SU-DHL-6 (cell line): ENCODE measurements around the gene CYP4F22.
"Not testable (repeated sequence)": the region's sequence is repeated elsewhere in the genome, so short reads cannot be mapped to it uniquely, and the experiment has no call there.

ENCODE experiments used
- H2AFZ ChIP-seq: fragments of 200-600 bp; sonication (generic); 2 replicates; pipeline ENCODE4 v1.6.1; 2014; ENCODE audit warnings: low read depth, mild to moderate bottlenecking, moderate library complexity, mixed read lengths, antibody characterized with exemption, low read length; ENCODE audit not compliant: severe bottlenecking
- H3F3A ChIP-seq: fragments of 200-600 bp; shearing (Covaris generic); 2 replicates; pipeline ENCODE4 v1.6.0; 2016; ENCODE audit warnings: antibody characterized with exemption, mild to moderate bottlenecking; ENCODE audit not compliant: insufficient read depth
- H3K27ac ChIP-seq: fragments of 200-600 bp; sonication (generic); 2 replicates; pipeline ENCODE4 v1.5.1; 2016; ENCODE audit warnings: low read depth, mild to moderate bottlenecking, low read length, moderate library complexity, mixed read lengths
- H3K27me3 ChIP-seq: fragments of 200-600 bp; sonication (generic), shearing (Covaris generic); 2 replicates; pipeline ENCODE4 v1.6.0; 2014; ENCODE audit warnings: mild to moderate bottlenecking, low read length
- H3K36me3 ChIP-seq: fragments of 200-600 bp; sonication (generic); 2 replicates; pipeline ENCODE4 v1.6.1; 2014; ENCODE audit warnings: mild to moderate bottlenecking, low read length, mixed read lengths
- H3K4me2 ChIP-seq: fragments of 300-600, 200-600 bp; shearing (Covaris generic), sonication (generic); 2 replicates; pipeline ENCODE4 v1.6.0; 2014; ENCODE audit warnings: low read length, low read depth, mild to moderate bottlenecking; ENCODE audit not compliant: poor library complexity, severe bottlenecking
- H3K4me3 ChIP-seq: fragments of 200-600 bp; sonication (generic); 2 replicates; pipeline ENCODE4 v1.5.1; 2014; ENCODE audit warnings: antibody characterized with exemption, low read length, mild to moderate bottlenecking, mixed read lengths; ENCODE audit not compliant: insufficient read depth, poor library complexity, severe bottlenecking
- H3K79me2 ChIP-seq: fragments of 200-600 bp; sonication (generic); 2 replicates; pipeline ENCODE4 v1.6.1; 2014; ENCODE audit warnings: mild to moderate bottlenecking, low read length, moderate library complexity; ENCODE audit not compliant: insufficient read depth
- H3K9ac ChIP-seq: fragments of 200-600 bp; sonication (generic); 2 replicates; pipeline ENCODE4 v1.7.0; 2014; ENCODE audit warnings: mild to moderate bottlenecking, low read length
- H3K9me2 ChIP-seq: fragments of 200-600 bp; sonication (generic); replicated peaks from 2 replicates; pipeline ENCODE4 v1.6.1; 2014; ENCODE audit warnings: low read length; ENCODE audit not compliant: insufficient read depth
- H3K9me3 ChIP-seq: fragments of 200-600 bp; sonication (generic); 2 replicates; pipeline ENCODE4 v1.6.1; 2014; ENCODE audit warnings: low read length, mixed read lengths; ENCODE audit not compliant: insufficient read depth
- H4K20me1 ChIP-seq: fragments of 200-600 bp; sonication (generic); 2 replicates; pipeline ENCODE4 v1.6.1; 2014; ENCODE audit warnings: low read depth, mild to moderate bottlenecking, antibody characterized with exemption, low read length, moderate library complexity, mixed read lengths
- EZH2phosphoT487 ChIP-seq: fragments of 200-600 bp; sonication (generic), shearing (Covaris generic); conservative IDR thresholded peaks from 2 replicates; pipeline ENCODE4 v1.6.1; 2018; ENCODE audit warnings: mild to moderate bottlenecking, antibody characterized with exemption, low read length, moderate library complexity, mixed read lengths
- TF ChIP-seq, protein P1 (sequence below): fragments of 200-600 bp; sonication (generic); IDR thresholded peaks from one replicate; pipeline ENCODE4 v1.5.1; 2017; ENCODE audit warnings: antibody characterized with exemption, mild to moderate bottlenecking, low read length, moderate library complexity; ENCODE audit not compliant: insufficient read depth, poor library complexity, severe bottlenecking

The CYP4F22 gene

DNA sequence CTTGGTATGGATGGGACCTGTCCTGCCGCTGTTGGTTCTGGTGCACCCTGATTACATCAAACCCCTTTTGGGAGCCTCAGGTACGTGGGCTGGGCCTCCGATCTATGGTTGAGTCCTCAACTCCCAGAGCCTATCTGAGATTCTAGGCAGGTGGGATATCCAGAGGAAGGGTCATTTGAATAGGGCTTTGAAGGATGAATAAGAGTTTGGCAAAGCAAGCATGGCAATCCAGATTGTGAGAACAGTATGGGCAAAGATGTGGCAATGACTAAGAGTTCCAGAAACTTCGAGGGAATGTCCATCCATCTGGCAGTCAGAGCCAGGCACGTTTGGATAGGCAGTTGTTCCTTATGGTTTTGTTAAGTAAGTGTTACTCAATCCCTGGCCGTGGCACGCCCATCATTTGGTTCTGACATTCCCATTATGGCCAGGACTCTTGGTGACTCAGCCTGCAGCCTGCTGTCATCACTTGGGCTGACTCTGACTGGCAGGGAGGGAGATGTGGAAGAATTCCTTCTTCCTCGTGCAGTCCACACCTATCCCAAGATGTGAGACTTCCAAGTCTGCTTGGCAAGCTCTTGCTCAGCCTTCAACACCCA, 21.5 kb downstream of the CYP4F22 start:
- Histone ChIP-seq H3K27ac (no peak overlapping the region), H3K79me2 (no peaks in the 10 kb centered on the region), H3K4me3 (no peak overlapping the region), H3K4me2 (no peak overlapping the region), H3K36me3 (no peaks in the 10 kb centered on the region), H3K9me3 (peaks cover 7% of the 10 kb centered on the region; the same call in 1 of the 2 replicates), H3K9me2 (no peaks in the 10 kb centered on the region), H3F3A (no peaks in the 10 kb centered on the region), H2AFZ (no peak overlapping the region), H4K20me1 (no peaks in the 10 kb centered on the region), H3K9ac (no peak overlapping the region), H3K27me3 (no peaks in the 10 kb centered on the region)
- TF ChIP-seq EZH2phosphoT487 = no peak
- TF ChIP-seq, protein P1, sequence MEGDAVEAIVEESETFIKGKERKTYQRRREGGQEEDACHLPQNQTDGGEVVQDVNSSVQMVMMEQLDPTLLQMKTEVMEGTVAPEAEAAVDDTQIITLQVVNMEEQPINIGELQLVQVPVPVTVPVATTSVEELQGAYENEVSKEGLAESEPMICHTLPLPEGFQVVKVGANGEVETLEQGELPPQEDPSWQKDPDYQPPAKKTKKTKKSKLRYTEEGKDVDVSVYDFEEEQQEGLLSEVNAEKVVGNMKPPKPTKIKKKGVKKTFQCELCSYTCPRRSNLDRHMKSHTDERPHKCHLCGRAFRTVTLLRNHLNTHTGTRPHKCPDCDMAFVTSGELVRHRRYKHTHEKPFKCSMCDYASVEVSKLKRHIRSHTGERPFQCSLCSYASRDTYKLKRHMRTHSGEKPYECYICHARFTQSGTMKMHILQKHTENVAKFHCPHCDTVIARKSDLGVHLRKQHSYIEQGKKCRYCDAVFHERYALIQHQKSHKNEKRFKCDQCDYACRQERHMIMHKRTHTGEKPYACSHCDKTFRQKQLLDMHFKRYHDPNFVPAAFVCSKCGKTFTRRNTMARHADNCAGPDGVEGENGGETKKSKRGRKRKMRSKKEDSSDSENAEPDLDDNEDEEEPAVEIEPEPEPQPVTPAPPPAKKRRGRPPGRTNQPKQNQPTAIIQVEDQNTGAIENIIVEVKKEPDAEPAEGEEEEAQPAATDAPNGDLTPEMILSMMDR = no peak

- H3K4me3 ChIP-seq = no peak overlapping the region
- peaks cover 7% of the 10 kb centered on the region; the same call in 1 of the 2 replicates for H3K9me3 ChIP-seq
- H3K9ac ChIP-seq = no peak overlapping the region
- no peaks in the 10 kb centered on the region for H3K9me2 ChIP-seq
- no peaks in the 10 kb centered on the region for H4K20me1 ChIP-seq
- no peaks in the 10 kb centered on the region for H3K27me3 ChIP-seq
- H3K27ac ChIP-seq = no peak overlapping the region
- TF ChIP-seq EZH2phosphoT487 = no peak
- TF ChIP-seq, protein P1 = no peak
- H3K79me2 ChIP-seq = no peaks in the 10 kb centered on the region
- H3K4me2 ChIP-seq = no peak overlapping the region
- no peaks in the 10 kb centered on the region for H3K36me3 ChIP-seq
- H2AFZ ChIP-seq = no peak overlapping the region
- H3F3A ChIP-seq = no peaks in the 10 kb centered on the region
Measured at GRCh38 chr19:15532779-15533521, 24.6 kb downstream of the CYP4F22 start.

DNA sequence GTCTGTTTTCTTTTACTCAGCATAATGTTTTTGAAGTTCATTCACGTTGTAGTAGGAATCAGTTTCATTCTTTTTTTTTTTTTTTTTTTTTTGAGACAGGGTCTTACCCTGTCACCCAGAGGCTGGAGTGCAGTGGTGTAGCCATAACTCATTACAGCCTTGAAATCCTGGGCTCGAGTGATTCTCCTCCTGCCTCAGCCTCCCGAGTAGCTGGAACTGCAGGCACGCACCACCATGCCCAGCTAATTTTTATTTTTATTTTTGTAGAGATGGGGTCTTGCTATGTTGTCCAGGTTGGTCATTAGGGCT, 25.2 kb downstream of the CYP4F22 start:
- H3K27me3 ChIP-seq, H3F3A ChIP-seq, H3K27ac ChIP-seq, H3K4me2 ChIP-seq, H3K9me3 ChIP-seq, H3K4me3 ChIP-seq, H3K9ac ChIP-seq, H4K20me1 ChIP-seq, H2AFZ ChIP-seq, H3K36me3 ChIP-seq, H3K9me2 ChIP-seq, H3K79me2 ChIP-seq: not testable (repeated sequence)
